ENCODE results near the gene CPM.

- TF ChIP-seq NRF1 (conservative IDR thresholded peaks at IDR 0.05; ENCODE audit: low read depth, low read length), result no peak
- no peak for TF ChIP-seq CTCF (IDR thresholded peaks at IDR 0.05 in 2 of 3, conservative IDR thresholded peaks at IDR 0.05 in 1 of 3; ENCODE audit: control insufficient read depth in 2 of 3, extremely low read depth in 1 of 3, insufficient read depth in 1 of 3, low read depth in 3 of 3, low read length in 3 of 3)
- no peak for TF ChIP-seq EZH2 (IDR thresholded peaks at IDR 0.05; ENCODE audit: borderline replicate concordance, control insufficient read depth, low read depth, low read length)
- TF ChIP-seq CEBPB (IDR thresholded peaks at IDR 0.05; ENCODE audit: borderline replicate concordance in 1 of 2, low read depth in 2 of 2, low read length in 2 of 2), result no peak
- no peak for TF ChIP-seq USF2 (IDR thresholded peaks at IDR 0.05; ENCODE audit: borderline replicate concordance, low read depth, low read length)
- TF ChIP-seq PKNOX1 (IDR thresholded peaks at IDR 0.05), result no peak
- no peak for TF ChIP-seq MXI1 (IDR thresholded peaks at IDR 0.05; ENCODE audit: low read depth, low read length)
- TF ChIP-seq MTA3 (IDR thresholded peaks at IDR 0.05; ENCODE audit: borderline replicate concordance, low read length), result no peak
- TF ChIP-seq FOS (IDR thresholded peaks at IDR 0.05; ENCODE audit: borderline replicate concordance, extremely low read depth, insufficient read length), result no peak
- no peak for TF ChIP-seq NR2C2 (IDR thresholded peaks at IDR 0.05; ENCODE audit: borderline replicate concordance, control insufficient read depth, insufficient read length, low read depth)
- no peak for TF ChIP-seq POLR2A (IDR thresholded peaks at IDR 0.05; ENCODE audit: low read depth, low read length)
- TF ChIP-seq TAF1 (IDR thresholded peaks at IDR 0.05; ENCODE audit: borderline replicate concordance, low read depth, low read length), result no peak
- no peak for TF ChIP-seq PRDM15 (CRISPR knock-in tag; IDR thresholded peaks at IDR 0.05)
- TF ChIP-seq ZNF207 (IDR thresholded peaks at IDR 0.05; ENCODE audit: borderline replicate concordance), result no peak
These were observed 77.9 kb downstream of the CPM start for GRCh38 chr12:68855111-68855510.

Measured in GM12878 (cell line).